Measurements from ENCODE around the gene C13orf46.

The C13orf46 gene

GRCh38 chr13:113939944-113940297 is 34.0 kb downstream of the C13orf46 start:
- DNase-seq = no peak

GRCh38 chr13:113939129-113939943 is 34.5 kb downstream of the C13orf46 start:
- no peak for DNase-seq

GRCh38 chr13:113938716-113939115 is 35.2 kb downstream of the C13orf46 start:
- no peak for DNase-seq

DNA sequence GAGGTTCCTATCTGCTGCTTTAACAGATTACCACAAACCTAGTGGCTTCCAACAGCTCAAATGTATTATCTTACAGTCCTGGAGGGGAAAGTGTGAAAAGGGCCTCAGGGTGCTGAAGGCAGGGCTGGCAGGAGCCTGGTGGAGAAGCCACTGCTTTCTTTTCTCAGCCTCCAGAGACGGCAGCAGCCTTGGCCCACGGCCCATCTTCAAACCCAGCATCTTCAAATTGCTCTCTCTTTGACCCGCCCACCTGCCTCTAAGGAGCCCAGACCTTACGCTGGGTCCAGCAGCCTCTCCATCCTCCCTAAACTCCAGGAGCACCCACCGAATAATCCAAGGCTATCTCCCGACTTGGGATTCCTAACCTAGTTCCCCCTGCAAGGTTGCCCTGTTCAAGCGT is 35.6 kb downstream of the C13orf46 start:
- no peak for DNase-seq

DNA sequence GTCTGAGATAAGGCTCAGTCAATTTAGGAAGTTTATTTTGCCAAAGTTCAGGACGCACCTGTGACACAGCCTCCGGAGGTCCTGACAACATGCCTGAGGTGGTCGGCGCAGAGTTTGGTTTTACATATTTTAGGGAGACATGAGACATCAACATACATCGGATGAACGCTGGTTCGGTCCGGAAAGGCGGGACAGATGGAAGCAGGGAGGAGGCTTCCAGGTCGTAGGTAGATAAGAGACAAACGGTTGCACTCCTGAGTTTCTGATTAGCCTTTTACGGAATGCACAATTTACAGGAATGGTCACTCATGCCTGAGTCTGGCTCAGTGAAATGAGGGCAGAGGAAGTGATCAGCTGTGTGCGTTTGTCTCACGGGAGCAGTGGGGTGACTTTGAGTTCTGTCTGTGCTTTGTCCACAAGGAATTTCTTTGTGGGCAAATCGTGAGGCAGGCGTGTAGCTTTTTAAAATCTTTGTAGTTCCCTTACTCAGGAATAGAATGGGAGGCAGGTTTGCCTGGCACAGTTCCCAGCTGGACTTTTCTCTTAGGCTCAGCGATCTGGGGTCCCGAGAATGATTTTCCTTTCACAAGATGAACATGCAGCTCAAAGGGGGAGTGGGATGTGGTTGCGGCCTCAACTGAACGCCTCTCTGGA is 36.2 kb downstream of the C13orf46 start:
- no peak for DNase-seq

DNA sequence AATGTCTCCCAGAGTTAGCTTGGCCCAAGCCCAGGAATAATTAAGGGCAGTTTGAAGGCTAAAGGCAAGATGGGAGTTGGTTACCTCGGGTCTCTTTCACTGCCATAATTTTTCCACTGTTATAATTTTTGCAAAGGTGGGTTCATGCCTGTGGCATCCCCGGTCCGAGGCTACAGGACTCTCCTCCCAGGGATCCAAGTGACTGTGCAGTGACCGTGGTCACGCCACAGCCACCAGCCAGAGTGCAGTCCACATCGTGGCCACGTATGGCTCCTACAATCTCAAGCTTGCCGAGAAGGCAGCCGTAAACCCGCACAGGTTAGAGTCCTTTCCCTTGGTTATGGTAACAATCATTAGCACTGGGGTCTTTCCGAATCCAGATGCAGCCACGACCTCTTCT is 36.8 kb downstream of the C13orf46 start:
- DNase-seq = no peak

DNA sequence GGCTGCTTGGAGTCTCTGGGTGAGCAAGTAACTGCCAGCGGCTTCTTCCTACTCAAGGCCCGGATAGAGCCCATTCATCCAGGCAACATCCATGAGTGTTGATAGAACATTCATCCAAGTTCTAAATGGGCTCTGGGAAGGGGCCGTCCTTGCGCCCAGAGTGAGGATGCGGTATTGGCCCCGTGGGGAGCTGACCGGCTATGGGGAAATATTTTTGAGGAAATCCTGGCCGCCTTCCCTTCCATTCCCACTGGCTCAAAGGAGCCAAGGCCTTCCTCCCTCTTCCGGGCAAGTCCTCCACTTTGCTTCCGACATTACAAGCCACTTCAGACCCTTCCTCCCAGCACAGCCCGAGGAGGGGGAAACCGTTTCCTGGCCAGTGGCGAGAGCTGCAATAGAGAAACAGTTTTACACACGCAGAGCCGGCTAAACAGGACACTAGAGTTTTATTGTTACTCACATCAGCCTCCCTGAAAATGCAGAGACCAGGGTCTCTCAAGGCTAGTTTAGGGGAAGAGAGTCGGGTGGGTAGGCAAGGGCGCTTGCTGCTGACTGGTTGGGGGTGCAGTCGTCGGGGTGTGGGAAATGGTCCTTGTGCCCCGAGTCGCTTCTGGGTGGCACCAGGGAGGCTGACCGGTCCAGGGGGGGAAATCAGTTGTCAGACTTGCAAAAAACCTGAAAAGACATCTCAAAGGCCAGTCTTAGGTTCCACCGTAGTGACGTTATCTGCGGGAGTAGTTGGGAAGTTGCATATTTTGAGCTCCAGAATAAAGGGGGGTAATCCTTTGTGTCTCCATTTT is 37.5 kb downstream of the C13orf46 start:
- DNase-seq = no peak

- DNase-seq = no peak
These were observed 38.7 kb downstream of the C13orf46 start for GRCh38 chr13:113935001-113935844.

- DNase-seq = no peak
These were observed 39.3 kb downstream of the C13orf46 start for GRCh38 chr13:113934576-113934975.

- DNase-seq = no peak
These were observed 40.0 kb downstream of the C13orf46 start for GRCh38 chr13:113933901-113934300.

DNA sequence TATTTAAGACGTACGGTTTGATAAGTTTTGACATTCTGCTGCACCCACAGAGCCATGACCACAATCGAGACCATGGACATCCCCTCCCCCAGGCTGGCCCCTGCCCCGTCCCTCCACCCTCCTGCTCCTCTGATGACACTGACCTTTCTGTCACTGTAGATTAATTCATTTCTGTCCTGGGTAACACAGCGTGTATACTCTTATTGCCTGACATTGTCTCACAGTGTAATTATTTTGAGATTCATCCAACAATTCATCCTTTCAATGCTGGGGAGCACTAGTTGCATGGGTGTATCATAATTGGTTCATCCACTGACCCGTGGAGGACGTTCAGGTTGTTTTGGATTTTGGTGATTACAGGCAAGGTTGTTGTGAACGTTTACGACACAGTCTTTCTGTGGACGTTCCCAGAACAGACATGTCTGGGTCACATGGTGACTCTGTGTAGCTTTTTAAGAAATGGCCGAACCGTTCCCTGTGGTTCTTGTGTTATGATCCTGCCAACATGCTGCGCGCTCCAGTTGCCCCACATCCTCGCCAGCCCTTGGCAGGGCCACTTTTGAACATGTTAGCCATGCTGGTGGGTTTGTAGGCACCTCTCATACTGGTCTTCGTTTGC is 41.9 kb downstream of the C13orf46 start:
- DNase-seq = no peak

GRCh38 chr13:113930671-113931637 is 42.9 kb downstream of the C13orf46 start:
- no peak for DNase-seq

- DNase-seq = no peak
These were observed 44.0 kb downstream of the C13orf46 start for GRCh38 chr13:113929628-113930615.

GRCh38 chr13:113928685-113929627 is 44.9 kb downstream of the C13orf46 start:
- peak in 37 of 56 donors; percentile 13 to 80 (median 52) for DNase-seq

DNA sequence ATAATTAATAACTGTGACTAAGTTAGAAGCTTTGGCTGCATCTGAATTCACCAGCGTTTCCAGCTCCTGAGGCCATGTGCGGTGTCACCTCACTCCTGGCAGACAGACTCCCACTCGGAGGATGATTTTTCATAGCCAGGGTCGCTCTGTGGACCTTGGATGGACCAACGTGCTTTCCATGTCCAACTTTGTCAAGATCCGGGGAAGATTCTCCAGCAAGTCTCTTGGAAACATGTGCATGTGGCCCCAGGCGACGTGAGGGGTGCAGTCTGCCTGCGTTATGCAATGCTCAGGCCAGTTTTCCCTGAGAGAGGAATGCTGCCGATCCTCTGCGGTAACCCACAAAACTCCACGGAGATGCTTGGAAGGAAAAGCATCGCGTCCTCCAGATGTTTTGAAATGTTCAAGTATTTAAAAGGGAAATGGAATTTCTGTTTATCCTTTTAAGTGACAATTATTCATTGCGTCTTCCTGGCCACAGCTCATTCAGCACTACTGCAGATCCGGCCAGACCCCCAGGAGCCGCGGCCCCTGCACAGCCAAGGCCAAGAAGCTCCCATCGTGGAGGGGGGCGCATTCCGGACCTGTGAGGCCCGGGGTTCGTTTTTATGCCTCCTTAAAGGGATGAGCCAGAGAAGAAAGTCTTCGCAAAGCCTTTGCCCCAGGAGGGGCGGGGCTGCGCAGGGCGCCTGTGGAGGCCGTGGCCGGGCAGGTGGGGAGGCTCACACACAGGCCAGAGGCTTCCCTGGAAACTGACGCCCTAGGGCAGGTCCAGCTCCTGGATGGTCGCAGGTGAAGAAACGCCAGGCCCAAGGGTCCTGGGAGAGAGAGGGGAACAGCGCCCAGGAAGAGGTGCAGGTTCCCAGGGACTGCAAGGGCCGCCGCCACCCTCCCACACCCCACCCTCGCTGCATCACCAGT is 46.0 kb downstream of the C13orf46 start:
- no peak for DNase-seq
